Muscle layer of colon (tissue), 2 donors: ENCODE measurements around the gene PLEKHA7.

Experiments
- H3K27ac ChIP-seq: one replicate; pipeline ENCODE4 v1.7.0; 2013; ENCODE audit warnings: low read depth, mild to moderate bottlenecking, low read length, moderate library complexity
- H3K27me3 ChIP-seq, 2 donors: one replicate each; pipeline ENCODE4 v1.7.0; 2013; ENCODE audit warnings: low read length in 2 of 2, mild to moderate bottlenecking in 2 of 2; ENCODE audit not compliant: insufficient read depth in 2 of 2, control insufficient read depth in 1 of 2
- H3K36me3 ChIP-seq: one replicate; pipeline ENCODE4 v1.7.0; 2013; ENCODE audit warnings: mild to moderate bottlenecking, low read length; ENCODE audit not compliant: insufficient read depth
- H3K4me1 ChIP-seq: one replicate; pipeline ENCODE4 v1.7.0; 2013; ENCODE audit warnings: mild to moderate bottlenecking, low read length; ENCODE audit not compliant: insufficient read depth
- H3K4me3 ChIP-seq, 2 donors: one replicate each; pipeline ENCODE4 v1.7.0; 2013; ENCODE audit warnings: low read length in 2 of 2, low read depth in 1 of 2, mild to moderate bottlenecking in 1 of 2, moderate library complexity in 1 of 2
- H3K9ac ChIP-seq: one replicate; pipeline ENCODE4 v1.7.0; 2013; ENCODE audit warnings: low read length
- H3K9me3 ChIP-seq: one replicate; pipeline ENCODE4 v1.7.0; 2013; ENCODE audit warnings: mild to moderate bottlenecking, low read length
- donor health status: abdominal sarcoma.
- donor health status: Adenocarcinoma of cecum.

The PLEKHA7 gene

DNA sequence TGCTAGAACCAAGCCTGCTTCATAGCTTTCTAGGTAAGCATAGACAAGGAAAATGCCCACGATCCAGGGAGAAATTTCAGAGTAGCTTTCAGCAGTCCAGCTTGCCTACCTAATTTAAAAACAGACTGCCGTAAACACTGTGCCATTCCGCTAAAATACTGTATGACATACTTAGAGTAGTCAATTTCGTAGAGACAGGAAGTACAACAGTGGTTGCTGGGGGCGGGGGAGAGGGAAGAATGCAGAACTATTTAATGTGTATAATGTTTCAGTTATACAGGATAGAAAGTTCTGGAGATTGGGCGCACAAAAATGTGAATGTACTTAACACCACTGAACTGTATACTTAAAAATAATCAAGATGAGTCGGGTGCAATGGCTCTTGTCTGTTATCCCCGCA, 219.1 kb downstream of the PLEKHA7 start:
- no peaks in the 10 kb centered on the region for H3K27me3 ChIP-seq
- peaks cover 3% of the 10 kb centered on the region for H3K4me1 ChIP-seq
- H3K4me3 ChIP-seq: no peak overlapping the region
- no peak overlapping the region for H3K9ac ChIP-seq
- H3K9me3 ChIP-seq: no peaks in the 10 kb centered on the region
- no peak overlapping the region for H3K27ac ChIP-seq
- H3K36me3 ChIP-seq: no peaks in the 10 kb centered on the region

DNA sequence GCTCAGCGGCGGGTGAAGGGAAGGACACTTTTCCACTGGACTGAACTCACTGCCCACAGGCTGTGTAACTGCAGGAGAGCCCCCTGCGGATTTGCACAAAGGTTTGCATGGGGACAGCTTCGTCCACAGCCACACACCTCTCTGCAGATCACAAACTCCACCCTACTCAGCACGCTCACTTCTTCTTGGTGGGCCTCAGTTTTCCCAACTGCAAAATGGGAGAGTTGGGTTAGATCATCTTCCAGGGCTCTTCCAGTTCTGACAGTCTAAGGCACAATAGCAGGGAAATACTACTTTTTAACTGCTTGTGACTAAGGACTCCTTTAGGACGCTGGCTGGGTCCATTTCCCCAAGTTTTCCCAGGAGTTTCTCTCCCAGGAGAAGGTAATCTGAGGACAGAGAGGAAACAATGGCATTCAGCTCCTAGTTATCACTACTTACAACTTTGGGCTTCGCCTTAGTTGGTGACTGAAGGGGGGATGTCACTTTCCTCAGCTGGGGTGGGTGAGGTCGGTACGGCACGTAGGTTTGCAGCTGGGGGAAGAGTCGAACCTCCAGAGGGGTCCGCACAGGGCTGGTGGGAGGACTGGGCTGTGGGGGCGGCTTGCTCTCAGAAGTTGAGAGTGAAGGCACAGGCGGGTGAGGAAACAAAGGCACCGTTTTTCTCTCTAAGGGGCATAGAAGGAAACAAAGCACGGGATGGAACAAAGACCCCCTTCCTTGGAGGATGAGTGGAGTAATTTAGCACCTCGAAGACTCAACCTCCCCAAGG, 220.0 kb downstream of the PLEKHA7 start:
- H3K27me3 ChIP-seq: no peaks in the 10 kb centered on the region
- no peak overlapping the region for H3K27ac ChIP-seq
- H3K4me3 ChIP-seq: no peak overlapping the region
- no peak overlapping the region for H3K9ac ChIP-seq
- H3K36me3 ChIP-seq: no peaks in the 10 kb centered on the region
- no peaks in the 10 kb centered on the region for H3K9me3 ChIP-seq
- H3K4me1 ChIP-seq: peaks cover 3% of the 10 kb centered on the region

- H3K9me3 ChIP-seq: no peaks in the 10 kb centered on the region
- no peaks in the 10 kb centered on the region for H3K27me3 ChIP-seq
- H3K27ac ChIP-seq: no peak overlapping the region
- no peaks in the 10 kb centered on the region for H3K36me3 ChIP-seq
- no peak overlapping the region for H3K4me3 ChIP-seq
- no peak overlapping the region for H3K9ac ChIP-seq
- H3K4me1 ChIP-seq: peaks cover 4% of the 10 kb centered on the region
Measured at GRCh38 chr11:16793511-16793910, 220.7 kb downstream of the PLEKHA7 start.

DNA sequence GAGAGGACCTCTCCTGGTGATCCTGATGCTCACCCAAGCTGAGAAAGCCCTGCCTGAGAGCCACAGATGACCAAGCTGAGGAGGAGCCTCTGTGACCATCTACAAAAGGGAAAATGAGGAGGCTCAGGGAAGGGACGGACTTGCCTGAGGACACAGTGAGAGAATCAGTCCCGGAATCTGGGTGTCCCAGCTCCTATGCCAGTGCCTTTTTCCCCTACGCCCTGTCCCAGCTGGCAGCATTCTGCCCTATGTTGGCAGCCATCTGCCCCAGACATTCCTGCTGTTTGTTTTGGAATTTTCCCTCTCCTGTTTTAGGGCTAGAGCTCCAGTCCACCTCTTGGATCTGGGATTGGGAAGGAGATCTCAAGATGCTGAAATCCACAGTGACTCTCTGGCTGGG, 221.2 kb downstream of the PLEKHA7 start:
- no peaks in the 10 kb centered on the region for H3K9me3 ChIP-seq
- no peak overlapping the region for H3K9ac ChIP-seq
- no peak overlapping the region for H3K4me3 ChIP-seq
- no peaks in the 10 kb centered on the region for H3K36me3 ChIP-seq
- no peak overlapping the region for H3K27ac ChIP-seq
- no peaks in the 10 kb centered on the region for H3K27me3 ChIP-seq
- H3K4me1 ChIP-seq: peaks cover 9% of the 10 kb centered on the region

DNA sequence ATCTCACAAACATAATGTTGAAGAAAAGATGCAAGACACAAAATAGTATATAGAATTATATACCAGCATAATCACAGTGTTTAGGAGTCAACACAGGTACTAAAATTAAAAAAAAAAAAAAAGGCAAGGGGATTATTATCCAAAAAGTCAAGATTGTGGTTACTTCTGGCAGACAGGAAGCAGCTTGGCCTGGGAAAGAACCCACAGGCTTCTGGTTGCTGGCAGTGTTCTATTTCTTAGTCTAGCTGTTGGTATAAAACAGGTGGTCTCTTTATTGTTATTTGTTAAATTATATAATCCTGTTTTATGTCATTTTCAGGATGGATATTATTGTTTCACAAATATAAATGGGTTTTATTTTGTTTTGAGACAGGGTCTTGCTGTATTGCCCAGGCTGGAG, 221.8 kb downstream of the PLEKHA7 start:
- Histone ChIP-seq H3K27me3 (no peaks in the 10 kb centered on the region), H3K27ac (no peak overlapping the region), H3K9me3 (no peaks in the 10 kb centered on the region), H3K36me3 (no peaks in the 10 kb centered on the region), H3K9ac (no peak overlapping the region), H3K4me1 (peaks cover 10% of the 10 kb centered on the region), H3K4me3 (no peak overlapping the region)

DNA sequence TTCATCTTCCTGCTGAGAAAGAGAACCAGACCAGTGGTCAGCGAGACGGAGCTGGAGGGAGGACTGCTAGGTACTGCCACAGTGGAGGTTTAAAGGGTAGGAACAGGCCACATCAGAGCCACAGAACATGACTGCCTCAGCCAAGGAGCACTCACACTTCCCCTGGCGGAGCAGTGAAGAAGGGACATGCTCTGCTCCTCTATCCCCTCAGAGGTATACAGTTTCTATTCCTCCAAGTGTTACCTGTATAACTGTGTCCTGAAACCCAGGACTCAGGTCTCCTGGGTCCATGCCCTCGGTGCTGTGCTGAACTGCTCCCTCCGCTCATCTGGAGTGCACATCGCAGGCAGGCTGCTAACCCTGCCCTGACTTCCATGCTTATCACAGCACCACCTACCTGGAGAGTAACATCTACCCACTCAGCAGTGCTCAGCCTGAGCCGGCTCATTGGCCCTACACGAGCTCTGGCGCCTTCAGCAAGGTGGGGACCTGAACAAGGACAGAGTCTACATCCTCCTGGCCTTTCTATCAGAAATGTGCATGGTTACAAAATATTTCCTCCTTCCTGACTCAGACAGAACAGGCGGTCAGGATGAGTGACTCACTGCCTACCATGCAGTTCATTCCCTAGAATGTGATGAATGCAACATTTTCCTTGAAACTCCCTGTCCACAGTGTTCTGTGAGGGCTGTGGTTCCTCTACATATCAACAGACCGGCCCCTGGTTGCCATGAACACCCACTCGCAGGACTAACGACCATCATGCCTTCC, 222.8 kb downstream of the PLEKHA7 start:
- H3K4me3 ChIP-seq: no peak overlapping the region
- H3K9ac ChIP-seq: no peak overlapping the region

DNA sequence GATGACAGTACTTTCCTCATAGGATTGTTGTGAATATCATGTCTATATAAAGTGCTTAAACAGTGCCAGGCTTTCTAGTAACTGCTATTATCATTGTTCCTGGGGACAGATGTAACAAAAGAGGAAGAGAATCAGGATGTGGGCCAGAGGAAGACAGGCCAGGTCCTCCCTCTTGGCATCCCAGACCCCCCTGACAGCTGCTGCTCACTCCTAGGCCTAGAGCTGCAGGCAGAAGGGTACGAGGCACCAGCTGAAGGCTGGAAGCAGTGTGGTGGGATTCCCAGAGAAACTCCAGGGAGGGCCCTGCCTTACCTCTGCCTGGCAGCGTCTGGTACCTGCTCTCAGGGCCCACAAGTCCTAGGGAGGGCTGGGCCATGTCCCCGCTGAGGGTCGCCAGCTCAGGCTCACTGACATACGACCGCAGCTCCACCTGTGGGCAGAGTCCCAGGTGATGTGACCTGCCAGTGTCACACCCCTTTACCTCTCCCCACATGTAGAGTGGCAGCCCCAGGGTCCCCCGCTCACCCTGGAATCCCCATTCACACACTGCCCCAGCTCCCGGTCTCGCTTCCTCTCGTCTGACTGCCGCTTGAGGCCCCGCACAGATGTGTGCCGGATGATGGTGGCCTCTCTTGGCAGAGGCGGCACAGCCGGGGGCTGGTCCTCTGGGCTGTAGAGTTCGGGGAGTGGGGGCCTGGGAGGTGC, 223.6 kb downstream of the PLEKHA7 start:
- no peak overlapping the region for H3K27ac ChIP-seq
- no peak overlapping the region for H3K9ac ChIP-seq
- H3K36me3 ChIP-seq: no peaks in the 10 kb centered on the region
- peaks cover 10% of the 10 kb centered on the region for H3K4me1 ChIP-seq
- no peak overlapping the region for H3K4me3 ChIP-seq
- no peaks in the 10 kb centered on the region for H3K9me3 ChIP-seq
- H3K27me3 ChIP-seq: no peaks in the 10 kb centered on the region

More for the DNA sequence above, 222.8 kb downstream of the PLEKHA7 start:
- Histone ChIP-seq H3K36me3 (no peaks in the 10 kb centered on the region), H3K27ac (no peak overlapping the region), H3K4me1 (peaks cover 10% of the 10 kb centered on the region), H3K27me3 (no peaks in the 10 kb centered on the region), H3K9me3 (no peaks in the 10 kb centered on the region)

- Histone ChIP-seq H3K36me3 (no peaks in the 10 kb centered on the region), H3K27ac (no peak overlapping the region), H3K4me3 (no peak overlapping the region), H3K27me3 (no peaks in the 10 kb centered on the region), H3K9ac (no peak overlapping the region), H3K9me3 (no peaks in the 10 kb centered on the region), H3K4me1 (peaks cover 10% of the 10 kb centered on the region)
Measured at GRCh38 chr11:16789560-16790485, 224.4 kb downstream of the PLEKHA7 start.

DNA sequence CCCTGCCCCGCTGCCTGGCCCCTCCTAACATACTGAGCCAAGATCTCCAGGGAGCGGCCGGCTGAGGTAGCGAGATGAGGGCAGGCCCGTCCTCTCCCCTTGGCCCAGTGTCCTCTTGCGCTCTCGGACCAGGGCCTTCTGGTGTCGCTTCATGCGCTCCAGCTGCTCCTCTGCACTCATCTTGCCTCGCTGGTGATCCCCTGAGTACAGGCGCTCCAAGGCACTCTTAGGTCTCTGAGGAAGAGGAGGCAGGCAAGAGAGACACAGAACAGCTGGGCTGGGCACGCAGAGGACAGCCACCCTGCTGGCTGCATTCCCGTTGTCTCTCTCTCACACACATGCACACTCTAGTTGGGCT, 225.2 kb downstream of the PLEKHA7 start:
- Histone ChIP-seq H3K9me3 (no peaks in the 10 kb centered on the region), H3K4me1 (peaks cover 10% of the 10 kb centered on the region), H3K4me3 (no peak overlapping the region), H3K27ac (no peak overlapping the region), H3K36me3 (no peaks in the 10 kb centered on the region), H3K9ac (no peak overlapping the region), H3K27me3 (no peaks in the 10 kb centered on the region)

GRCh38 chr11:16788141-16789062, 225.8 kb downstream of the PLEKHA7 start:
- no peaks in the 10 kb centered on the region for H3K36me3 ChIP-seq
- H3K4me1 ChIP-seq: peaks cover 10% of the 10 kb centered on the region
- H3K9me3 ChIP-seq: no peaks in the 10 kb centered on the region
- no peak overlapping the region for H3K9ac ChIP-seq
- H3K27ac ChIP-seq: no peak overlapping the region
- H3K27me3 ChIP-seq: no peaks in the 10 kb centered on the region
- H3K4me3 ChIP-seq: no peak overlapping the region
